GM10266 (cell line): Measurements from ENCODE around the gene IWS1.

Experiments
- DNase-seq: peaks from one replicate; pipeline ENCODE4 v3.0.0; 2012; ENCODE audit errors: extremely low spot score
- CTCF ChIP-seq: IDR thresholded peaks from 2 replicates; pipeline ENCODE4 v1.5.1; 2012; ENCODE audit warnings: mild to moderate bottlenecking, low read depth; ENCODE audit not compliant: control insufficient read depth, insufficient read depth; ENCODE audit errors: missing control alignments

The IWS1 gene

GRCh38 chr2:127508631-127509034 lies 17.7 kb downstream of the IWS1 start:
- TF ChIP-seq CTCF, result no peak
- peak; percentile 22 for DNase-seq

- TF ChIP-seq CTCF, result no peak
- DNase-seq, result no peak
Measured at GRCh38 chr2:127508023-127508630, 18.2 kb downstream of the IWS1 start.

- DNase-seq, result no peak
- TF ChIP-seq CTCF, result no peak
Measured at GRCh38 chr2:127506510-127506909, 19.8 kb downstream of the IWS1 start.

GRCh38 chr2:127504552-127505430 lies 21.5 kb downstream of the IWS1 start:
- no peak for DNase-seq
- TF ChIP-seq CTCF, result no peak

GRCh38 chr2:127503491-127503890 lies 22.8 kb downstream of the IWS1 start:
- no peak for DNase-seq
- TF ChIP-seq CTCF, result no peak

GRCh38 chr2:127498386-127498785 lies 27.9 kb downstream of the IWS1 start:
- DNase-seq, result no peak
- TF ChIP-seq CTCF, result no peak

- DNase-seq, result no peak
- TF ChIP-seq CTCF, result no peak
Measured at GRCh38 chr2:127490283-127490682, 36.0 kb downstream of the IWS1 start.
